ENCODE measurements around the gene PAPSS1. TPM values are rescaled to one million over a fixed set of nuclear protein-coding genes. Genes with fewer than 3 reads are reported as not detected.
A peak's percentile ranks its signal among the peaks of the same experiment; 100 is the strongest.

The PAPSS1 gene
- total RNA-seq, 2 donors from 2014 or later = 128 to 164 TPM

DNA sequence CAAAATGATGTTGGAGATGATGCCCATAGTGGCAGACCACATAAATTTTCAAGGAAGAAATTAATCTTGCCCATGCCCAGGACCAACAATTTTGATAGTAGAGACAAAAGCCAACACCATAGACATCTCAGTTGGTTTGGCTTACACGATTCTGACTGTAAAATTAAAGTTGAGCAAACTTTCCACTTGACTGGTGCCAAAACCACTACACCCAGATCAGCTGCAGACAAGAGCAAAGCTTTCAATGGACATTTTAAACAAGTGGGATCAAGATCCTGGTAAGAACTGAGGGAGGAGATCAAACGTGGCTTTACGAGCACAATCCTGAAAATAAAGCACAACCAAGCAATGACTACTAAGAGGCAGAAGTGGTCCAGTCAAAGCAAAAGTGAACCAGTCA, 90.7 kb downstream of the PAPSS1 start:
- Histone ChIP-seq H3K9ac (ENCODE audit: extremely low read depth, low read length, poor library complexity, severe bottlenecking) (no peak overlapping the region), H3K36me3 (ENCODE audit: control insufficient read depth, insufficient read depth, low read length) (peaks cover 17% of the 10 kb centered on the region), H3K9me3 (ENCODE audit: control insufficient read depth, low read length) (peaks cover 6% of the 10 kb centered on the region), H3K4me1 (ENCODE audit: control insufficient read depth, insufficient read depth, low read length) (no peaks in the 10 kb centered on the region), H3K27ac (ENCODE audit: low read depth, low read length) (no peak overlapping the region), H3K27me3 (ENCODE audit: control insufficient read depth, insufficient read depth, low read length, poor library complexity, severe bottlenecking) (no peaks in the 10 kb centered on the region), H3K4me3 (ENCODE audit: low read length) (no peak overlapping the region)
- WGBS, 2 experiments (ENCODE audit: insufficient coverage in 1 of 2, insufficient read length in 1 of 2) = 83 to 87% methylated on average over 1 to 3 of the region's 3 CpGs
- no peak for DNase-seq
- H3K27me3 Mint-ChIP-seq (ENCODE audit: insufficient read depth) = no peaks in the 10 kb centered on the region
- no peaks in the 10 kb centered on the region for H3K9me3 Mint-ChIP-seq
- TF ChIP-seq, protein P1, sequence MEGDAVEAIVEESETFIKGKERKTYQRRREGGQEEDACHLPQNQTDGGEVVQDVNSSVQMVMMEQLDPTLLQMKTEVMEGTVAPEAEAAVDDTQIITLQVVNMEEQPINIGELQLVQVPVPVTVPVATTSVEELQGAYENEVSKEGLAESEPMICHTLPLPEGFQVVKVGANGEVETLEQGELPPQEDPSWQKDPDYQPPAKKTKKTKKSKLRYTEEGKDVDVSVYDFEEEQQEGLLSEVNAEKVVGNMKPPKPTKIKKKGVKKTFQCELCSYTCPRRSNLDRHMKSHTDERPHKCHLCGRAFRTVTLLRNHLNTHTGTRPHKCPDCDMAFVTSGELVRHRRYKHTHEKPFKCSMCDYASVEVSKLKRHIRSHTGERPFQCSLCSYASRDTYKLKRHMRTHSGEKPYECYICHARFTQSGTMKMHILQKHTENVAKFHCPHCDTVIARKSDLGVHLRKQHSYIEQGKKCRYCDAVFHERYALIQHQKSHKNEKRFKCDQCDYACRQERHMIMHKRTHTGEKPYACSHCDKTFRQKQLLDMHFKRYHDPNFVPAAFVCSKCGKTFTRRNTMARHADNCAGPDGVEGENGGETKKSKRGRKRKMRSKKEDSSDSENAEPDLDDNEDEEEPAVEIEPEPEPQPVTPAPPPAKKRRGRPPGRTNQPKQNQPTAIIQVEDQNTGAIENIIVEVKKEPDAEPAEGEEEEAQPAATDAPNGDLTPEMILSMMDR (conservative IDR thresholded peaks at IDR 0.05) = no peak
- peaks cover 43% of the 10 kb centered on the region for H3K36me3 Mint-ChIP-seq (ENCODE audit: low read depth)
- H3K4me3 Mint-ChIP-seq = no peak overlapping the region
- H3K27ac Mint-ChIP-seq = no peak overlapping the region
- H3K4me1 Mint-ChIP-seq = no peaks in the 10 kb centered on the region

DNA sequence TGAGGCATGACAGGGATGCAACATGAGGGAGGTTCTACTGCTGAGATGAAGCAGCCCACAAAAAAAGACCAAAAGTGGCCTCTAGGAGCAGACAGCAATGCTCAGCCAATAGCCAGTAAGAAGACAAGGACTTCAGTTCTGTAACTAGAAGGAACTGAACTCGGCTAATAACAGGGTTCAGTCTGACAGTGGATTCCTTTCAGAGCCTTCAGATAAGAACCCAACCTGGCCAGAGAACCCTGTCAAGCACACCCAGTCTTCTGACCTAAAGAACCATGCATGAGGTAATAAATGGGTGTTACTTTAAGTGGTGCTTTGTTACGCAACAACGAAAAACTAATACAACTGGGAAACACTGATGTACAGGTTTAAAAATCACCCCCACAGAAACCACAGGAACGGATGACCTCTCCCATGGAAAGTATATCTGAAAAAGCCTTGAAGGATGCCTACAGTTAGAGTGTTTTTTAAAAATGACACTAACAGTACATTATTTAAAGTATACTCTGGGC, 94.6 kb downstream of the PAPSS1 start:
- Histone ChIP-seq H3K27ac (ENCODE audit: low read depth, low read length) (no peak overlapping the region), H3K4me1 (ENCODE audit: control insufficient read depth, insufficient read depth, low read length) (no peaks in the 10 kb centered on the region), H3K4me3 (ENCODE audit: low read length) (no peak overlapping the region), H3K36me3 (ENCODE audit: control insufficient read depth, insufficient read depth, low read length) (peaks cover 19% of the 10 kb centered on the region), H3K9me3 (ENCODE audit: control insufficient read depth, low read length) (peaks cover 31% of the 10 kb centered on the region), H3K9ac (ENCODE audit: extremely low read depth, low read length, poor library complexity, severe bottlenecking) (no peak overlapping the region), H3K27me3 (ENCODE audit: control insufficient read depth, insufficient read depth, low read length, poor library complexity, severe bottlenecking) (no peaks in the 10 kb centered on the region)
- WGBS, 2 experiments (ENCODE audit: insufficient coverage in 1 of 2, insufficient read length in 1 of 2) = 96 to 100% methylated on average over 1 to 4 of the region's 4 CpGs
- H3K27ac Mint-ChIP-seq = no peak overlapping the region
- peaks cover 20% of the 10 kb centered on the region for H3K9me3 Mint-ChIP-seq
- no peaks in the 10 kb centered on the region for H3K27me3 Mint-ChIP-seq (ENCODE audit: insufficient read depth)
- TF ChIP-seq, protein P1 (conservative IDR thresholded peaks at IDR 0.05) = no peak
- H3K4me3 Mint-ChIP-seq = no peak overlapping the region
- H3K4me1 Mint-ChIP-seq = no peaks in the 10 kb centered on the region
- DNase-seq = no peak
- peaks cover 51% of the 10 kb centered on the region for H3K36me3 Mint-ChIP-seq (ENCODE audit: low read depth)

DNA sequence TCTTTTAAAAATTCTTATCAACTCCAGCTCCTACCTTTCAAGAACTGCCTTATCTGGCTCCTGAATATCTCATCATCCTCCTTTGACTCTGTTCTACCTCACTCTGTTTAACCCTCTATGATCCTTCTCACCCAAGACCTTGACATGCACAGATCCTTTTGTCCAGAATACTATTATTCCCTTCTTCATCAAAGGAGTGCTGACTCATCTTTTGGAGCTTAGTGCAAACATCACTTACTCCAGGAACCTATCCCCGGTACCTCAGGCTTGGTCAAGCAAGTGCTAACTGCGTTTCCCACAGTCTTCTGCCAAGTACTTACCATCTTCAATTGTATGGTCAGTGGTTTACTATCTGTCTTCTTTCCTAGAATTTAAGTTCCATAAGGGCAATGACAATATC, 96.0 kb downstream of the PAPSS1 start:
- no peak overlapping the region for H3K27ac ChIP-seq (ENCODE audit: low read depth, low read length)
- peak overlapping the region; percentile 15 for H3K4me3 ChIP-seq (ENCODE audit: low read length)
- TF ChIP-seq, protein P1 (conservative IDR thresholded peaks at IDR 0.05) = no peak
- no peak overlapping the region for H3K9ac ChIP-seq (ENCODE audit: extremely low read depth, low read length, poor library complexity, severe bottlenecking)
- no peak for DNase-seq
- H3K9me3 ChIP-seq (ENCODE audit: control insufficient read depth, low read length) = peaks cover 31% of the 10 kb centered on the region
- Mint-ChIP-seq H3K4me3 (no peak overlapping the region), H3K9me3 (peaks cover 20% of the 10 kb centered on the region), H3K27me3 (ENCODE audit: insufficient read depth) (no peaks in the 10 kb centered on the region), H3K27ac (no peak overlapping the region), H3K36me3 (ENCODE audit: low read depth) (peaks cover 37% of the 10 kb centered on the region), H3K4me1 (no peaks in the 10 kb centered on the region)
- H3K4me1 ChIP-seq (ENCODE audit: control insufficient read depth, insufficient read depth, low read length) = no peaks in the 10 kb centered on the region
- peaks cover 19% of the 10 kb centered on the region for H3K36me3 ChIP-seq (ENCODE audit: control insufficient read depth, insufficient read depth, low read length)
- no peaks in the 10 kb centered on the region for H3K27me3 ChIP-seq (ENCODE audit: control insufficient read depth, insufficient read depth, low read length, poor library complexity, severe bottlenecking)
- WGBS, 2 experiments (ENCODE audit: insufficient coverage in 1 of 2, insufficient read length in 1 of 2) = 94% methylated on average over 2 of the region's 2 CpGs

Data from endodermal cell (in vitro differentiated cells).